Ramos (cell line): Measurements from ENCODE around the gene SESN1.
"Not testable (repeated sequence)": the region's sequence is repeated elsewhere in the genome, so short reads cannot be mapped to it uniquely, and the experiment has no call there.

Experiments
- in situ Hi-C: fragments of 300-500 bp; cut with MboI; formaldehyde crosslinking; loops from one replicate; pipeline ENCODE4 v1.14.3; 2022; ENCODE audit warnings: low sequenced_read_pairs; ENCODE audit not compliant: unreplicated experiment

Gene SESN1

DNA sequence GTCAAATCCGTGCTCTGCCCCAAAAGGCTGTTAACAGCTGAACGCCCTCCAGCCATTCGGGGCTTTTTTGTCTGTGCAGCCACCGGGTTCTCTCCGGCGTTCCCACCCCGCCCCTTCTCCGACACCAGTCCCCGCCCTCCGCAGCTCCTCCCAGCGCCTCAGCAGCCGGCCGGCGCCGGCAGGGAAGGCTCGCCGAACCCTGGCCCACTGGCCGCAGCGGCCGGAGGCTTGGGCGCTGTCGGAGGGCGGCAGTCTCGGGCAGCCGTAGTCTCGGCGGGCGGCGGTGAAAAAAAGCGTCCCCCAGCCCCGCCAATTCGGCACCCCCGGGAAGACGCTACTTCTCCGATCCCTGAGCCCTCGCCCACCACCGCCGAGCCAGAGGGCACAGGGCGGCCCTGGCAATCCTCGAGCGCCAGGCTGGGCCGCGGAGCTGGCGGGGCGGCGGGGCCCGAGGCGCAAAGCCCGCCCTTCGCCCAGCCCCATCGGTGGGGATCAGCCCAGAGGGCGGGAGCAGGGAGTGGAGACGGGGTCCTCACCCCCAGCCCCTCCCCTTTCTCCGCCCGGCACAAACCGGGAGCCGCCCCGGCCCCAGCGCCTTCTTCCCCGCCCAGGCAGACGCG is at the start of gene SESN1:
Gene SESN1, minus strand, starts transcription at position 431 of the 620 bp plus-strand sequence. CDS start 773 bp downstream, outside the sequence.
- in situ Hi-C loops: no loop called here

DNA sequence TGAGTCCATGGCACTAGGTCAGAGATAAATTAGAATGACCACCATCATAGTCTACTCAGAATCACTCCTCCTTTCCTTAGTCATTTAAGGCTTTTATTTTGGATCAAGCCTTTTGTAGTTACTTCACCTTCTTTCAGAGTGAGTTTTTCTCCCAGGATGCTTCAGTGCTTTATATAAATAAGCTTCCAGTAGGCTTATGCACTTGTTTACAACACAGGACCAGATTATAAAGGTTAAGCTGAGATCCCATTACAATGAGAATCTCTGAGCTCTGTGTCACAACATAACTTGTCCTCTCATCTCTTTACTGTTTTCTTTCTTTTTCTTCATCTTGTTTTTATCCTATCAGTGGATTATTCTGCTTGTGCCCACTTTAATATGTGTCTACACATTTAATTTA is 48.5 kb upstream of the SESN1 start:
- in situ Hi-C loops: no loop called here

DNA sequence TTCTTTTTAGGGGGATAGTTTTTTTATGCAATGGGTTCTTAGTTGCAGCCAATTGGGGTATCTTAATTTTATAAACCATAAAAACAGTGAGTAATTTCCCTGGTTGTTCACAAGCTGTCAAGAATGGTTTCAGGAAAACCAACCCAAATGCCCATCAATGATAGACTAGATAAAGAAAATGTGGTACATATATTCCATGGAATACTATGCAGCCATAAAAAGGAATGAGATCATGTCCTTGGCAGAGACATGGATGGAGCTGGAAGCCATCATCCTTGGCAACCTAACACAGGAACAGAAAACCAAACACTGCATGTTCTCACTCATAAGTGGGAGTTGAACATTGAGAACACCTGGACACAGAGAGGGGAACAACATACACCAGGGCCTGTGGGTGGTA is 47.4 kb upstream of the SESN1 start:
- in situ Hi-C loops: not testable (repeated sequence)

DNA sequence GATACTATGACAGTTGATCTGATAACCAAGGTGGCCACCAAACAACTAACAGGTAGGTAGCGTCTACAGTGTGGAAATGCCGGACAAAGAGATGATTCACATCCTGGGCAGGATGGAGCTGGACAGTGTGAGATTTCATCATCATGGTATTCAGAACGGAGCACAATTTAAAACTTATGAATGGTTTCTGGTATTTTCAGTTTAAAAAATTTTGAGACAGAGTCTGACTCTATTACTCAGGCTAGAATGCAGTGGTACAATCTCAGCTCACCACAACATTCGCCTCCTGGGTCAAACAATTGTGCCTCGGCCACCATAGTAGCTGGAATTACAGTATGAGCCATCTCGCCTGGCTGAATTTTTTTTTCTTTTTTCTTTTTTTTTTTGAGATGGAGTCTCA is 44.5 kb upstream of the SESN1 start:
- in situ Hi-C loops: no loop called here

DNA sequence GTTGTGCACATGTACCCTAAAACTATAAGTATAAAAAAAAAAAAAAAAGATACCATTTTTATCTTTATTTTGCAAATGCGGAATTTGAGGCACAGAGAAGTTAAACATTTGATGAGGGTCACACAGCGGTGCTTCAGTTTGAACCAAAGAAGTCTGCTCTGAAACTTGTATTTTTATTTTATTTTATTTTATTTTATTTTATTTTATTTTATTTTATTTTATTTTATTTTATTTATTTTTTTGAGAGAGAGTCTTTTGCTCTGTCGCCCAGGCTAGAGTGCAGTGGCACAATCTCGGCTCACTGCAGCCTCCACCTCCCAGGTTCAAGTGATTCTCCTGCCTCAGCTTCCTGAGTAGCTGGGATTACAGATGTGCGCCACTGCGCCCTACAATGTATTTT is 41.9 kb upstream of the SESN1 start:
- in situ Hi-C loops: not testable (repeated sequence)

DNA sequence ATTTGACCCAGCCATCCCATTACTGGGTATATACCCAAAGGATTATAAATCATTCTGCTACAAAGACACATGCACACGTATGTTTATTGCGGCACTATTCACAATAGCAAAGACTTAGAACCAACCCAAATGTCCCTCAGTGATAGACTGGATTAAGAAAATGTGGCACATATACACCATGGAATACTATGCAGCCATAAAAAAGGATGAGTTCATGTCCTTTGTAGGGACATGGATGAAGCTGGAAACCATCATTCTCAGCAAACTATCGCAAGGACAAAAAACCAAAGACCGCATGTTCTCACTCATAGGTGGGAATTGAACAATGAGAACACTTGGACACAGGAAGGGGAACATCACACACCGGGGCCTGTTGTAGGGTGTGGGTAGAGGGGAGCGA is 41.4 kb upstream of the SESN1 start:
- in situ Hi-C loops: not testable (repeated sequence)

DNA sequence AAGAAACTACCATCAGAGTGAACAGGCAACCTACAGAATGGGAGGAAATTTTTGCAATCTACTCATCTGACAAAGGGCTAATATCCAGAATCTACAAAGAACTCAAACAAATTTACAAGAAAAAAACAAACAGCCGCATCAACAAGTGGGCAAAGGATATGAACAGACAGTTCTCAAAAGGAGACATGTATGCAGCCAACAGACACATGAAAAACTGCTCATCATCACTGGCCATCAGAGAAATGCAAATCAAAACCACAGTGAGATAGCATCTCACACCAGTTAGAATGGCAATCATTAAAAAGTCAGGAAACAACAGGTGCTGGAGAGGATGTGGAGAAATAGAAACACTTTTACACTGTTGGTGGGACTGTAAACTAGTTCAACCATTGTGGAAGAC is 41.0 kb upstream of the SESN1 start:
- in situ Hi-C loops: not testable (repeated sequence)

DNA sequence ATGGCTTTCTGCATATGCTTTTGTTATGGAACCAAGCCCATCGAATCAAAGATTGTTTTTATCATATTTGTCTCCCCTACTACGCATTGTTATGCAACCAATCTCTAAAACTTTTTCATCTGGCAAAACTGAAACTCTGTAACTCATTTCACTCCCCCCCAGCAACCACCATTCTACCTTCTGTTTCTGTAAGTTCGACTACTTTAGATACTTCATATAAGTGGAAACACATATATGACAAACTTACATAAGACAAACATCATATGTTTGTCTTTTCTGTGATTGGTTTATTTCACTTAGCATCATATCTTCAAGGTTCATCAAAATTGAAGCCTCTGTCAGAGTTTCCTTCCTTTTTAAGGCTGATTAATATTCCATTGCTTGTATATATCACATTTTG is 35.4 kb upstream of the SESN1 start:
- in situ Hi-C loops: no loop called here

DNA sequence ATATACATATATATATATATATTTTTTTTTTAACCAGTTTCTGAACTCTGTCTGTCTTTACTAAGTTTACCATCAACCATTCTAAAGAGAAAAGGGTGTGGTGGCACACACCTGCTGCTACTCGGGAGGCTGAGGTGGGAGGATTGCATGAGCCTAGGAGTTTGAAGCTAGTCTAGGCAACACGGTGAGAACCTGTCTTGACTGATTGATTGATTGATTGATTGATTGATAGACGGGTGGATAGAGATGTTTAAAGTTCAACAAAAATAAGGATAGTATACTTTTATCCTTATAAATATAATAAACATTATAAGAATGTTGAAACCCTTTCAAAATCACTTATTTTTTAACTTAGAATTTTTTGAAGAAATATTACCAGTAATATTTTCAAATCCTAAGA is 30.9 kb upstream of the SESN1 start:
- in situ Hi-C loops: no loop called here

DNA sequence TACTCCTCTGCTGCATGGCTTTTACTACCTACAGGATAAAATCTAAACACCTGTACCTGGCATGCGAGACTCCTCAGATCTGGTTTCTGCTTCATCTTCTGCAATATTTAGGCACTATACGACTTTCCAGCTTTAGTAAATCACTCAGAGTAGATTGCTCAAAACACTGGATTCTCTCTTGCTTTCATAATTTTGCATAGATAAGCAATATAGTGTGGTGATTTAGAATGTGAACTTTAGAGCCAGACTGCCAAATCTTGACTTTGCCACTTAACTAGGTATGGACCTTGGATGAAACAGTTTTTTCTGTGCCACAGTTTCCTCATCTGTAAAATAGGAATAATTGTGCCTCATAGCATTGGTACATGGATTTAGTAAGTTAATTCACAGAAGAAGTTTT is 29.6 kb upstream of the SESN1 start:
- in situ Hi-C loops: no loop called here

DNA sequence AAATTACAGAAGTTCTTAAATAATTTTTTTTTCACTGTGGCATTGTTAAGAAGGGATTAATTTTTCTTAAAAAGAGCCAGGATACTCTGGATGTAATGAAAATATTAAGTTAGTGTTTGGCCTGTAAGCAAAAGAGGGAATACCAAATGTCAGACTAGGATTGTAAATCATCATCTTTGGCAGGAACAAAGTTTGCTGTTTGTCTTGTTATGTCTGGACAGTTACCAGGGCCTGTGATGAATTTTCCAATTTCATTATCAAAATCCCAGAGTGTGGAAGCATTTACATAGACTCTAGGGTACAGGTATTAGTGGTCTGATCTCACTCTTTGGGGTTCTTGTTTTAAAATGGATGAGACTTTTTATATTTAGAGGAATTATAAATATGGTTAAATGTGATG is 26.8 kb upstream of the SESN1 start:
- in situ Hi-C loops: no loop called here

DNA sequence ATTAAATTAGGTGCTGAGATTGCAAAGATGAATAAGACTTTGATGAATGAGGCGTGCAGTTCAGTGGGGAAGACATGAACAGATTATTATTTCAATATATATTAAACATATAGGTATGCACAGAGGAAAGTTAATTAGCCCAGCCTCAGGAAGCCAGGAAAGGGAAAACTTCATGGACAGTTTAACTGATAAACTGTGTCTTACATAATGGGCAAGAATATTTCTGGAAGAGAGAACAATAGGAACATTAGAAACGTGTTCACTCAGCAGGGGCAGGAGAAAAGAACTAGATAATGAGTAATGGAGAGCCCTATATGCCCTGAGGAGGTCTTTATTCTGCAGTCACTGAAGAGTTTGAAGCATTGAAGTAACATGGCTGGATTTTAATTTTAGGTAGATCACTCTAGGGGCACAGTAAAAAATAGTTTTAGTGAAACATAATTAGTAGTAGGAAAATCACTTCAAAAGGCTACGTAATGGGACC is 24.3 kb upstream of the SESN1 start:
- in situ Hi-C loops: no loop called here

DNA sequence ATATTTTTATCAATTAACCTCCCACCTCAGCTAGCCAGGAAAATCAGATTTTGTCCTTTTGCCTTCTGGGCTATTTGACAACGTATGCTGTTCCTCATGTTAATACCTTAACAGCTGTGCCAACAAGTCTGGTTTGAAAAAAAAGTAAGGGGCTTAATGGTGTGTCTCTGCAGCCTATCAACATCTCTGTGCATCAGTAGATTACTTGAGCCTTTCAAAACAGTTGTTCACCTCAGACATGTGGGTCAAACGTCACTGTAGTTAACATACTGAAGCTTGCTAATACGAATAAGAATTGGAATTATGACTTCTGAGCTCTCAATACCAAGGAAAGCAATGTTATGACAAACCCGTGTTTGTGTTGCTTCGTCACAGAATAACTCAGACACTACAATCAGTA is 23.7 kb upstream of the SESN1 start:
- in situ Hi-C loops: no loop called here

DNA sequence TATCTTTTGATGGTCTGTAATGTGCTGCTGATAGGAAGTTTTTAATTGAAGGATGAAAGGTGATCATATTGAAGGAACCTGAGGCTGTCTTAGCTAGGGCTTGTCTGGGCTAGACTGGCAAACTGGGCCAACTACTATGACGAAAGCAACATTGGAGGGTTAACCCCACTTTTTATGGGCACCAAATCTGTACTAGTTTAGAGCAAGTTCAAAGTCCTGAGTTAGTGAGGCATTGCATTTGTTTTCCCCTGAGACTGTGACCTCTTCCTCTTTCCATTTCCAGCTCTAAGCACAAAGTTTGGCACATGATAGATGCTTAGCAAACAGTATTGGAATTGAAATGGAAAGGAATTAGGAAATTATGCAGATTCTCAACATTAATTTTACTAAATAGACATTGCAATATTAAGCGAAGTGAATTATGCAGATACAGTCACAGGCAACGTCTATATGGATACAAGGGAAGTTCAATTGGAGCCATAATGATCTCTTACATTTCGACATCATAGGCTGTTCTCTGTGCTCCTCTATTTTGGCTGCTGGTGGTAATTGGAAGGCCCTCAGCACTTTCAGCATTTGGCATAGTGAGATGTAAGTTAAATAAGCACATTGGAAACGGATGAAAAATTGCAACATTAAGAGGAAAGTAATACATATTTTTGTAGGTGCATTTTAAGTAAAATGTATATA is 22.8 kb upstream of the SESN1 start:
- in situ Hi-C loops: no loop called here

DNA sequence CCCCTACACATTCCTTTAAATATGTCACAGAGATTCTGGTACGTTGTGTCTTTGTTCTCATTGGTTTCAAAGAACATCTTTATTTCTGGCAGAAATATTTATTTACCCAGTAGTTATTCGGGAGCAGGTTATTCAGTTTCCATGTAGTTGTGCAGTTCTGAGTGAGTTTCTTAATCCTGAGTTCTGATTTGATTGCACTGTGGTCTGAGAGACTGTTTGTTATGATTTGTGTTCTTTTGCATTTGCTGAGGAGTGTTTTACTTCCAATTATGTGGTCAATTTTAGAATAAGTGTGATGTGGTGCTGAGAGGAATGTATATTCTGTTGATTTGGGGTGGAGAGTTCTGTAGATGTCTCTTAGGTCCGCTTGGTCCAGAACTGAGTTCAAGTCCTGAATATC is 18.0 kb upstream of the SESN1 start:
- in situ Hi-C loops: not testable (repeated sequence)

DNA sequence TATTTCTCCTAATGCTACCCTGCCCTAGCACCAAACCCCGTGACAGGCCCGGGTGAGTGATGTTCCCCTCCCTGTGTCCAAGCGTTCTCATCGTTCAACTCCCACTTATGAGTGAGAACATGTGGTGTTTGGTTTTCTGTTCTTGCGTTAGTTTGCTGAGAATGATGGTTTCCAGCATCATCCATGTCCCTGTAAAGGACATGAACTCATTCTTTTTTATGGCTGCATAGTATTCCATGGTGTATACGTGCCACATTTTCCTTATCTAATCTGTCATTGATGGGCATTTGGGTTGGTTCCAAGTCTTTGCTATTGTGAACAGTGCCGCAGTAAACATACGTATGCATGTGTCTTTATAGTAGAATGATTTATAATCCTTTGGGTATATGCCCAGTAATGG is 15.0 kb upstream of the SESN1 start:
- in situ Hi-C loops: not testable (repeated sequence)

DNA sequence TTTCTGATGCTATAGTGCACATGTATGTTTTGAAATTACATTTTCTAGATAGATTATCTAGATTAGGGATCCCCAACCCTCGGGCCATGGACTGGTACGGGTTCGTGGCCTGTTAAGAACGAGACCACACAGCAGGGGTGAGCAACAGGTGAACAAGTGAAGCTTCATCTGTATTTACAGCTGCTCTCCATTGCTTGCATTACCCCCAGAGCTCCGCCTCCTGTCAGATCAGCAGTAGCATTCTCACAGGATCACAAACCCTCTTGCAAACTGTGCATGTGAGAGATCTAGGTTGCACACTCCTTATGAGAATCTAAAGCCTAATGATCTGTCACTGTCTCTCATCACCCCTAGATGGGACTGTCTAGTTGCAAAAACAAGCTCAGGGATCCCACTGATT is 11.0 kb upstream of the SESN1 start:
- in situ Hi-C loops: no loop called here

DNA sequence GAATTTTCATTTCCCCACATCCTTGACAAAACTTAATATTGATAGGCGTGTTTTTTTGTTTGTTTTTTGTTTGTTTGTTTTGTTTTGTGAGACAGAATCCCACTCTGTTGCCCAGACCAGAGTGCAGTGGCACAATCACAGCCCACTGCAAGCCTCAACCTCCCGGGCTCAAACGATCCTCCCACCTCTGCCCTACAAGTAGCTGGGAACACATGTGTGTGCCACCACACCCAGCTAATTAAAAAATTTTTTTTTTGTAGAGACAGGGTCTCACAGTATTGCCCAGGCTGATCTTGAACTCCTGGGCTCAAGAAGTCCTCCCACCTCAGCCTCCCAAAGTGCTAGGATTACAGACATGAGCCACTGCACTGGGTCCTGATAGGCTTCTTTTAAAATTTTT is 9.9 kb upstream of the SESN1 start:
- in situ Hi-C loops: no loop called here

DNA sequence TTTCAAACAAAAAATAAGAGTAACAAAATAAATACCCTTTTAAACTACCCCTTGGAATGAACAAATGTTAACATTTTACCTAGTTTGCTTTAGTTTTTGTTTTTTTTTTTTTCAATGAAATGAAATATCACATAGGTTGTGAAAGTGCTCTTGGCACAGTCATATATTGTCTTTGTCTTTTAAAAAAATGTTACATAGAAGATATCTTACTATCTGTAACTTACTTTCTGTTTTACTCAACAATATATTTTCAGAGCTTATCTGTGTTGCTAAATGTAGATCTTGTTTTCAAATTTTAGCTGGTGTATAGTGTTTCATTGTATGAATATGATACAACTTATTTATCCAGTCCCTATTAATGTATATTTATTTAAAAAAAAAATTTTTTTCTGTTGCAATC is 9.3 kb upstream of the SESN1 start:
- in situ Hi-C loops: no loop called here

DNA sequence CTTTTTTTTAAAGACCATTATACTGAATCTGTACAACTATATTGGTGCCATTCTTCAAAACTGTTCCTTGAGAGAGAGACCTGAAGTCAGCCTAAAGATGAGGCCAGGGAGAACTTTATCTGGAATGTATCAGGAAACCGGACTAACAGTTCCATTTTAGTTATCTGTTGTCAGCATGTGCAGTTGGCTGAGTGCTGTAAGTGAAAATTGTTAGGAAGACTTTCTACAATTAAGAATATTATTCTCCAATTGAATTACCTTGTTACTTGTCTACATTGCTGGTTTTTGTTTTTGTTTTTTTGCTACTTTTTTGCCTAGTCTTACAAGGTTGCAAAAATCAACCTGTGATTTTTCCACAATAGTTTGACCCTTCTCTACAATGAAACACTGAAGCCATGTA is 8.1 kb upstream of the SESN1 start:
- in situ Hi-C loops: no loop called here

DNA sequence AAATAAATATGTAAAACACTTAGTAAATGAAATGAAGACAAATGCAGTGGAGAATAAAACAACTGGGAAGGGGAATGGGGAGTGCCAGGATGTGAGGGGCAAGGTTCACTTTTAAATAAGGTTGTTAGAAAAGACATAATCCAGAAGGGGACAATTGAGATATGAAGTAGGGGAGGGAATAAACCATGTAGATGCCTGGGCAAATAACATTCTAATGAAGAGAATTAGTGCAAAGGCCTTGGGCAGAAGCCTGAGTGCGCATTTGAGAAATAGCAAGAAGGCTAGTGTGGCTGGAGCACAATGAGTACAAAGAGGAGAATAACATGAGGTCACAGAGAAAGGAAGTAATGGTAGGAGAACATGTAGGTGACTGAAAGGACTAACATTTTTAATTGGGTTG is 3.0 kb upstream of the SESN1 start:
- in situ Hi-C loops: no loop called here

DNA sequence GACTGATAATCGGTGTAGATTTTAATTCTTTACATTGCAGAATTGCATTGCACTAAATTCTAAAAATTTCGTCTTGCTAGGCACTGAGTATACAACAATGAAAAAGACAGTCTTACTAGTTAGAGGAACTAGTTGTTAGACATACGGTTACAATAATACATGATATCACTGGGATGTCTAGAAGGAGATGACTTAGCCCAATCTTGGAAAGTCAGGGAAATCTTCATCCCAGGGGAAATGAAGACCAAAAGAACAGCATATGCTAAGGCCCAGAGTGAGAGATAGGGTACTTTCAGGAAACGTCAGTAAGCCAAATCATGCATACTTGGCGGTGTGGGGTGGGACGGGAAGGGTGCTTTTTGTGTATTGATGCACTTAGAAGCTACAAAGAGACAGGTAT is 1.6 kb upstream of the SESN1 start:
- in situ Hi-C loops: no loop called here
